GM23338 (cell line): ENCODE measurements around the gene ALDH9A1. TPM values are rescaled to one million over a fixed set of nuclear protein-coding genes. Genes with fewer than 3 reads are reported as not detected.

Experiments
- ATAC-seq: fragments of 200-7000 bp; cut with Tn5 transposase; 3 replicates; pipeline ENCODE4 v1.9.1; 2020
- DNase-seq: peaks from one replicate; pipeline ENCODE4 v3.0.0-alpha.2; 2015; ENCODE audit warnings: low spot score
- H2AFZ ChIP-seq: fragments of 200-600 bp; sonication (generic); 2 replicates; pipeline ENCODE4 v1.8.0; 2016; ENCODE audit warnings: antibody characterized with exemption, mild to moderate bottlenecking, moderate library complexity
- H3F3A ChIP-seq: fragments of 200-600 bp; sonication (generic); replicated peaks from 2 replicates; pipeline ENCODE4 v1.8.0; 2017; ENCODE audit warnings: antibody characterized with exemption, mixed run types, low read depth
- H3K27ac ChIP-seq: fragments of 200-600 bp; sonication (generic); 2 replicates; pipeline ENCODE4 v1.6.1; 2016; ENCODE audit warnings: low read depth
- H3K27me3 ChIP-seq: fragments of 200-600 bp; sonication (generic); 2 replicates; pipeline ENCODE4 v1.8.0; 2016; ENCODE audit warnings: mild to moderate bottlenecking, mixed run types, moderate library complexity; ENCODE audit not compliant: insufficient read depth
- H3K36me3 ChIP-seq: fragments of 200-600 bp; sonication (generic); 2 replicates; pipeline ENCODE4 v1.8.0; 2016; ENCODE audit warnings: mild to moderate bottlenecking; ENCODE audit not compliant: insufficient read depth
- H3K4me1 ChIP-seq: fragments of 200-600 bp; sonication (generic); 2 replicates; pipeline ENCODE4 v1.8.0; 2016; ENCODE audit warnings: mild to moderate bottlenecking, moderate library complexity; ENCODE audit not compliant: insufficient read depth
- H3K4me2 ChIP-seq: fragments of 200-600 bp; sonication (generic); 2 replicates; pipeline ENCODE4 v1.7.1; 2017; ENCODE audit warnings: mixed run types
- H3K4me3 ChIP-seq: fragments of 200-600 bp; sonication (generic); 2 replicates; pipeline ENCODE4 v1.6.1; 2016; ENCODE audit warnings: mixed run types
- H3K79me2 ChIP-seq: fragments of 200-600 bp; sonication (generic); replicated peaks from 2 replicates; pipeline ENCODE4 v1.8.0; 2017; ENCODE audit warnings: mild to moderate bottlenecking; ENCODE audit not compliant: insufficient read depth
- H3K9me2 ChIP-seq: fragments of 200-600 bp; sonication (generic); 2 replicates; pipeline ENCODE4 v1.8.0; 2017; ENCODE audit not compliant: insufficient read depth
- H4K20me1 ChIP-seq: fragments of 200-600 bp; sonication (generic); replicated peaks from 2 replicates; pipeline ENCODE4 v1.8.0; 2017; ENCODE audit warnings: mild to moderate bottlenecking; ENCODE audit not compliant: insufficient read depth
- H3K27ac Mint-ChIP-seq: 2 replicates; pipeline ENCODE4 v1.8.0; 2020; ENCODE audit warnings: inconsistent platforms, mild to moderate bottlenecking, moderate library complexity, mixed read lengths
- H3K27me3 Mint-ChIP-seq: 3 replicates; pipeline ENCODE4 v1.8.0; 2022; ENCODE audit warnings: low read depth, mild to moderate bottlenecking, moderate library complexity, mixed read lengths, inconsistent platforms; ENCODE audit not compliant: insufficient read depth, poor library complexity
- H3K36me3 Mint-ChIP-seq: 3 replicates; pipeline ENCODE4 v1.8.0; 2021; ENCODE audit warnings: low read depth, mild to moderate bottlenecking, inconsistent platforms, moderate library complexity, mixed read lengths
- H3K4me1 Mint-ChIP-seq: 3 replicates; pipeline ENCODE4 v1.8.0; 2020; ENCODE audit warnings: mild to moderate bottlenecking, inconsistent platforms, mixed read lengths
- H3K4me3 Mint-ChIP-seq: 3 replicates; pipeline ENCODE4 v1.8.0; 2021; ENCODE audit warnings: moderate library complexity, mild to moderate bottlenecking, inconsistent platforms, mixed read lengths
- H3K9me3 Mint-ChIP-seq: 3 replicates; pipeline ENCODE4 v1.8.0; 2020; ENCODE audit warnings: moderate library complexity, mild to moderate bottlenecking, inconsistent platforms, mixed read lengths
- CREB1 ChIP-seq: fragments of 250-450 bp; sonication (Bioruptor Pico); IDR thresholded peaks from 2 replicates; pipeline ENCODE4 v1.5.0; 2020; ENCODE audit warnings: low read depth, mild to moderate bottlenecking, moderate library complexity
- CTCF ChIP-seq, 2 experiments: fragments of 200-600 bp in 1 of 2; sonication (generic) in 1 of 2; conservative IDR thresholded peaks; 2 replicates each; pipeline versions ENCODE4 v1.5.1 to v1.6.1; 2016 to 2017; ENCODE audit warnings: antibody characterized with exemption in 2 of 2, low read depth in 2 of 2, mild to moderate bottlenecking in 2 of 2, moderate library complexity in 1 of 2
- ETS1 ChIP-seq: IDR thresholded peaks from 2 replicates; pipeline ENCODE4 v1.6.1; 2016; ENCODE audit warnings: antibody characterized with exemption
- EZH2 ChIP-seq: fragments of 200-600 bp; sonication (generic); IDR thresholded peaks from one replicate; pipeline ENCODE4 v1.8.0; 2017; ENCODE audit warnings: antibody characterized with exemption, mild to moderate bottlenecking, low read depth; ENCODE audit not compliant: unreplicated experiment
- EZH2phosphoT487 ChIP-seq: fragments of 200-600 bp; sonication (generic); IDR thresholded peaks from one replicate; pipeline ENCODE4 v1.8.1; 2018; ENCODE audit warnings: antibody characterized with exemption; ENCODE audit not compliant: unreplicated experiment
- JUNB ChIP-seq: IDR thresholded peaks from one replicate; pipeline ENCODE4 v1.6.1; 2016; ENCODE audit warnings: antibody characterized with exemption; ENCODE audit not compliant: unreplicated experiment
- NANOG ChIP-seq: IDR thresholded peaks from 2 replicates; pipeline ENCODE4 v1.6.1; 2016; ENCODE audit warnings: antibody characterized with exemption, borderline replicate concordance
- POLR2AphosphoS5 ChIP-seq: IDR thresholded peaks from 2 replicates; pipeline ENCODE4 v1.6.1; 2016; ENCODE audit warnings: antibody characterized with exemption, low read depth
- REST ChIP-seq: IDR thresholded peaks from one replicate; pipeline ENCODE4 v1.6.1; 2018; ENCODE audit warnings: antibody characterized with exemption; ENCODE audit not compliant: unreplicated experiment
- STAT1 ChIP-seq: IDR thresholded peaks from one replicate; pipeline ENCODE4 v1.6.1; 2016; ENCODE audit warnings: antibody characterized with exemption; ENCODE audit not compliant: unreplicated experiment
- ZNF114 ChIP-seq: fragments of 250-450 bp; sonication (Bioruptor Pico); IDR thresholded peaks from 2 replicates; pipeline ENCODE4 v1.5.0; 2020; ENCODE audit warnings: mild to moderate bottlenecking, moderate library complexity
- ZNF331 ChIP-seq: fragments of 250-450 bp; sonication (Bioruptor Pico); IDR thresholded peaks from 2 replicates; pipeline ENCODE4 v1.5.0; 2020; ENCODE audit warnings: low read depth, mild to moderate bottlenecking, moderate library complexity
- ZNF462 ChIP-seq: fragments of 250-450 bp; sonication (Bioruptor Pico); IDR thresholded peaks from 2 replicates; pipeline ENCODE4 v1.5.0; 2020; ENCODE audit warnings: mild to moderate bottlenecking, moderate library complexity
- polyA plus RNA-seq: library from polyadenylated mRNA; unstranded; fragments of >200 nt; fragmentation: Nextera tagmentation; extraction: Ambion mirVana; gene quantifications from 2 replicates; pipeline ENCODE4 v1.2.1, GENCODE V29; 2016
- total RNA-seq: library from RNA; depleted of rRNA; stranded (reverse); fragments of >200 nt; shearing (Covaris generic); gene quantifications from 2 replicates; pipeline ENCODE4 v1.2.3, GENCODE V29; 2014

The ALDH9A1 gene
- total and polyA plus RNA-seq, 2 experiments from 2014 or later, result 50.6 to 59.2 TPM

DNA sequence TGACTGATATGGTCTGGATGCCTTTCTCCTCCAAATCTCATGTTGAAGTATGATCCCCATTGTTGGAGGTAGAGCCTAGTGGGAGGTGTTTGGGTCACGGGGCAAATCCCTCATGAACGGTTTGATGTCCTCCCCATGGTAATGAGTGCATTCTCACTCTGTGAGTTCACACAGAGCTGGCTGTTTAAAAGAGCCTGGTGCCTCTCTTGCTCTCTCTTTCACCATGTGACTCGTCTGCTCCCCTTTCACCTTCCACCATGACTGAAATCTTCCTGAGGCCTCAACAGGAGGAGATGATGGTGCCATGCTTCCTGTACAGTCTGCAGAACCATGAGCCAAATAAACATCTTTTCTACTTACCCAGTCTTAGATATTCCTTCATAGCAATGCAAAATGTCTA, 30.2 kb downstream of the ALDH9A1 start:
- Mint-ChIP-seq H3K9me3 (no peaks in the 10 kb centered on the region), H3K4me3 (no peak overlapping the region), H3K36me3 (peaks cover 70% of the 10 kb centered on the region), H3K27ac (no peak overlapping the region), H3K4me1 (no peaks in the 10 kb centered on the region; the same call in 2 of the 3 replicates), H3K27me3 (no peaks in the 10 kb centered on the region)
- H3K27ac ChIP-seq, result no peak overlapping the region
- no peaks in the 10 kb centered on the region for H3K27me3 ChIP-seq
- no peaks in the 10 kb centered on the region for H3K79me2 ChIP-seq
- no peaks in the 10 kb centered on the region for H3F3A ChIP-seq
- 0 out of 2 replicates have a peak, but pooled peaks cover 4% of the 10 kb centered on the region for H3K4me1 ChIP-seq
- no peak overlapping the region for H3K4me2 ChIP-seq
- peaks cover 42% of the 10 kb centered on the region; the same call in 1 of the 2 replicates for H3K36me3 ChIP-seq
- TF ChIP-seq ZNF114 (CRISPR knock-in tag), result no peak
- TF ChIP-seq EZH2, result no peak
- TF ChIP-seq ZNF331 (CRISPR knock-in tag), result no peak
- no peak for TF ChIP-seq ZNF462 (CRISPR knock-in tag)
- TF ChIP-seq ETS1, result no peak
- no peak for TF ChIP-seq REST
- no peak for TF ChIP-seq CREB1 (CRISPR knock-in tag)
- TF ChIP-seq JUNB, result no peak
- TF ChIP-seq EZH2phosphoT487, result no peak
- TF ChIP-seq STAT1, result no peak
- no peak for TF ChIP-seq CTCF (conservative IDR thresholded peaks at IDR 0.05; ENCODE audit: low read depth in 2 of 2)
- TF ChIP-seq NANOG, result no peak
- no peak for TF ChIP-seq POLR2AphosphoS5
- H3K4me3 ChIP-seq, result no peak overlapping the region
- H3K9me2 ChIP-seq, result no peaks in the 10 kb centered on the region
- DNase-seq (no peak), ATAC-seq (no peak)
- no peak overlapping the region for H2AFZ ChIP-seq
- H4K20me1 ChIP-seq, result 0 out of 2 replicates have a peak, but pooled peaks cover 4% of the 10 kb centered on the region
